HepG2 (cell line): ENCODE results near the gene FBXO10. TPM values are rescaled to one million over a fixed set of nuclear protein-coding genes. Genes with fewer than 3 reads are reported as not detected.

Experiments
- DPF2 ChIP-seq: sonication (generic); formaldehyde crosslinking; IDR thresholded peaks from 2 replicates; pipeline ENCODE4 v1.4.0; 2020; ENCODE audit warnings: mild to moderate bottlenecking, low read depth, missing genetic modification reagents, borderline replicate concordance
- GATAD2A ChIP-seq: IDR thresholded peaks from 2 replicates; pipeline ENCODE4 v1.6.1; 2016
- GMEB1 ChIP-seq: sonication (generic); formaldehyde crosslinking; IDR thresholded peaks from 2 replicates; pipeline ENCODE4 v1.5.1; 2020; ENCODE audit warnings: missing genetic modification reagents, mild to moderate bottlenecking, borderline replicate concordance
- HNF4G ChIP-seq, 2 experiments: sonication (generic) in 1 of 2; formaldehyde crosslinking in 1 of 2; IDR thresholded peaks; 2 replicates each; pipeline versions ENCODE4 v1.4.0 to v1.6.1; 2011 to 2020; ENCODE audit warnings: borderline replicate concordance in 2 of 2, low read depth in 2 of 2, mild to moderate bottlenecking in 2 of 2, low read length in 1 of 2, missing genetic modification reagents in 1 of 2, moderate library complexity in 1 of 2
- KDM1A ChIP-seq: IDR thresholded peaks from 2 replicates; pipeline ENCODE4 v1.6.1; 2016; ENCODE audit warnings: missing compliant biosample characterization
- KLF12 ChIP-seq: sonication (generic); formaldehyde crosslinking; IDR thresholded peaks from 2 replicates; pipeline ENCODE4 v1.4.0; 2020; ENCODE audit warnings: missing genetic modification reagents, borderline replicate concordance
- MAX ChIP-seq: IDR thresholded peaks from 2 replicates; pipeline ENCODE4 v1.6.1; 2012; ENCODE audit warnings: inconsistent platforms
- MEIS1 ChIP-seq: sonication (generic); formaldehyde crosslinking; IDR thresholded peaks from 2 replicates; pipeline ENCODE4 v1.9.0; 2021; ENCODE audit warnings: mild to moderate bottlenecking, missing genetic modification reagents, moderate library complexity, borderline replicate concordance
- MLX ChIP-seq: IDR thresholded peaks from 2 replicates; pipeline ENCODE4 v1.6.1; 2016
- MTF2 ChIP-seq: sonication (generic); formaldehyde crosslinking; IDR thresholded peaks from 2 replicates; pipeline ENCODE4 v1.5.0; 2020; ENCODE audit warnings: missing genetic modification reagents, borderline replicate concordance
- MZF1 ChIP-seq: sonication (generic); formaldehyde crosslinking; IDR thresholded peaks from 2 replicates; pipeline ENCODE4 v1.8.1; 2023; ENCODE audit warnings: mild to moderate bottlenecking, missing genetic modification reagents, borderline replicate concordance
- NRL ChIP-seq: sonication (generic); formaldehyde crosslinking; IDR thresholded peaks from 2 replicates; pipeline ENCODE4 v1.5.0; 2020; ENCODE audit warnings: missing genetic modification reagents, mild to moderate bottlenecking, moderate library complexity, borderline replicate concordance
- PAX8 ChIP-seq: sonication (generic); formaldehyde crosslinking; IDR thresholded peaks from 2 replicates; pipeline ENCODE4 v1.8.0; 2022; ENCODE audit warnings: mild to moderate bottlenecking, missing genetic modification reagents, borderline replicate concordance
- PITX1 ChIP-seq: sonication (generic); formaldehyde crosslinking; IDR thresholded peaks from 2 replicates; pipeline ENCODE4 v1.5.1; 2020; ENCODE audit warnings: mild to moderate bottlenecking, missing genetic modification reagents
- SRY ChIP-seq: sonication (generic); formaldehyde crosslinking; IDR thresholded peaks from 2 replicates; pipeline ENCODE4 v1.8.0; 2022; ENCODE audit warnings: mild to moderate bottlenecking, missing genetic modification reagents
- TGIF2 ChIP-seq: IDR thresholded peaks from 2 replicates; pipeline ENCODE4 v1.6.1; 2016; ENCODE audit warnings: control low read depth, missing compliant biosample characterization
- ZNF17 ChIP-seq: sonication (generic); formaldehyde crosslinking; IDR thresholded peaks from 2 replicates; pipeline ENCODE4 v1.5.0; 2020; ENCODE audit warnings: mild to moderate bottlenecking, missing genetic modification reagents
- ZNF296 ChIP-seq: sonication (generic); formaldehyde crosslinking; conservative IDR thresholded peaks from 2 replicates; pipeline ENCODE4 v1.5.0; 2020; ENCODE audit warnings: mild to moderate bottlenecking, missing genetic modification reagents
- ZNF30 ChIP-seq: sonication (generic); formaldehyde crosslinking; IDR thresholded peaks from 2 replicates; pipeline ENCODE4 v1.5.0; 2020; ENCODE audit warnings: mild to moderate bottlenecking, missing genetic modification reagents
- ZNF589 ChIP-seq: sonication (generic); formaldehyde crosslinking; conservative IDR thresholded peaks from 2 replicates; pipeline ENCODE4 v1.8.0; 2022; ENCODE audit warnings: mild to moderate bottlenecking, moderate library complexity, missing genetic modification reagents
- ZNF687 ChIP-seq: sonication (generic); formaldehyde crosslinking; IDR thresholded peaks from 2 replicates; pipeline ENCODE4 v1.5.1; 2020; ENCODE audit warnings: mild to moderate bottlenecking, missing genetic modification reagents, moderate library complexity
- polyA plus RNA-seq, 8 experiments: library from polyadenylated mRNA; depleted of rRNA in 3 of 8; stranded (reverse) in 7 of 8; unstranded in 1 of 8; fragments of >200 nt; fragmentation: Illumina TruSeq in 4 of 8; extraction: Trizol in 4 of 8; gene quantifications; 2 replicates each; pipeline versions ENCODE4 v1.2.1 to v1.2.3, GENCODE V29; 2011 to 2016; ENCODE audit warnings: low read depth in 4 of 8, missing spikeins in 1 of 8, mixed read lengths in 1 of 8; ENCODE audit not compliant: insufficient read depth in 1 of 8
- total RNA-seq, 5 experiments: library from RNA; depleted of rRNA; stranded (reverse); fragments of >200 nt; fragmentation: Illumina TruSeq; extraction: Trizol; gene quantifications; 2 replicates each; pipeline ENCODE4 v1.2.3, GENCODE V29; 2016; ENCODE audit warnings: low read depth in 1 of 5

Gene FBXO10
- total and polyA plus RNA-seq, 2 of the 13 experiments (the other 11 are each of a cell fraction or from before 2014, with no cell fraction given): 3.1 to 5.1 TPM

GRCh38 chr9:37508135-37508833, 67.9 kb downstream of the FBXO10 start (continued):
- no peak; the same call in 1 of the 2 replicates for TF ChIP-seq MLX (CRISPR knock-in tag)
- peak; percentile 95 for TF ChIP-seq ZNF589 (CRISPR knock-in tag)
- 0 out of 2 replicates have a peak, but pooled peaks have one; percentile 71 for TF ChIP-seq KLF12 (CRISPR knock-in tag)
- no peak for TF ChIP-seq MZF1 (CRISPR knock-in tag)
- peak; percentile 96 for TF ChIP-seq MEIS1
- TF ChIP-seq ZNF296 (CRISPR knock-in tag): peak; percentile 96
- peak; percentile 68; the same call in 1 of the 2 replicates for TF ChIP-seq GMEB1 (CRISPR knock-in tag)
- TF ChIP-seq TGIF2 (CRISPR knock-in tag): peak; percentile 87; the same call in 1 of the 2 replicates
- no peak for TF ChIP-seq ZNF30
- TF ChIP-seq DPF2: peak; percentile 92
- TF ChIP-seq HNF4G (IDR thresholded peaks at IDR 0.05; ENCODE audit: borderline replicate concordance, low read depth, low read length): peak; percentile 85
- TF ChIP-seq HNF4G (CRISPR knock-in tag; IDR thresholded peaks at IDR 0.05; ENCODE audit: borderline replicate concordance, low read depth): peak; percentile 97
- 0 out of 2 replicates have a peak, but pooled peaks have one; percentile 44 for TF ChIP-seq KDM1A (CRISPR knock-in tag)
- TF ChIP-seq PITX1 (CRISPR knock-in tag): peak; percentile 85
- no peak for TF ChIP-seq MTF2 (CRISPR knock-in tag)
- no peak for TF ChIP-seq ZNF17 (CRISPR knock-in tag)
- peak; percentile 96 for TF ChIP-seq GATAD2A (CRISPR knock-in tag)
- TF ChIP-seq MAX: peak; percentile 85
- no peak; the same call in 1 of the 2 replicates for TF ChIP-seq NRL
- TF ChIP-seq PAX8: 0 out of 2 replicates have a peak, but pooled peaks have one; percentile 29
- TF ChIP-seq SRY (CRISPR knock-in tag): peak; percentile 62; the same call in 1 of the 2 replicates
- peak; percentile 99 for TF ChIP-seq ZNF687 (CRISPR knock-in tag)
